Prostate gland (tissue), 2 donors: ENCODE data around the gene GFM2.

Experiments used
- CTCF ChIP-seq, 4 experiments: fragments of 200-600 bp in 2 of 4; fragments of 450-650 bp in 2 of 4; sonication (generic) in 2 of 4; IDR thresholded peaks; 1 replicate in 3 of 4; 2 replicates in 1 of 4; pipeline ENCODE4 v1.5.1; 2016 to 2019; ENCODE audit warnings: antibody characterized with exemption in 4 of 4, mild to moderate bottlenecking in 2 of 4, moderate library complexity in 2 of 4
- POLR2A ChIP-seq: fragments of 450-650 bp; IDR thresholded peaks from one replicate; pipeline ENCODE4 v1.6.1; 2016; ENCODE audit warnings: antibody characterized with exemption, mild to moderate bottlenecking

- no peak for TF ChIP-seq CTCF (IDR thresholded peaks at IDR 0.05)
- TF ChIP-seq POLR2A: no peak
These were observed 11.7 kb upstream of the GFM2 start for GRCh38 chr5:74778609-74779008.
